Posterior cingulate gyrus (tissue), 11 donors: ENCODE measurements around the gene SAMD14.

ENCODE experiments used
- DNase-seq, 10 donors: peaks; one replicate each; pipeline versions ENCODE4 v3.0.0 to v3.0.0-alpha.2; 2020 to 2021; ENCODE audit warnings: mixed read lengths in 3 of 10
- intact Hi-C: fragments of 100-400 bp; cut with DNase I; formaldehyde crosslinking; loops from one replicate; pipeline ENCODE4 v1.15.1; 2023

SAMD14 gene

GRCh38 chr17:50136096-50136687 lies 6.2 kb upstream of the SAMD14 start:
- intact Hi-C loops: loop anchor here (10.0 kb wide), 1 partner anchor 159 kb away; no protein-coding TSS in a partner anchor
- DNase-seq: no peak

DNA sequence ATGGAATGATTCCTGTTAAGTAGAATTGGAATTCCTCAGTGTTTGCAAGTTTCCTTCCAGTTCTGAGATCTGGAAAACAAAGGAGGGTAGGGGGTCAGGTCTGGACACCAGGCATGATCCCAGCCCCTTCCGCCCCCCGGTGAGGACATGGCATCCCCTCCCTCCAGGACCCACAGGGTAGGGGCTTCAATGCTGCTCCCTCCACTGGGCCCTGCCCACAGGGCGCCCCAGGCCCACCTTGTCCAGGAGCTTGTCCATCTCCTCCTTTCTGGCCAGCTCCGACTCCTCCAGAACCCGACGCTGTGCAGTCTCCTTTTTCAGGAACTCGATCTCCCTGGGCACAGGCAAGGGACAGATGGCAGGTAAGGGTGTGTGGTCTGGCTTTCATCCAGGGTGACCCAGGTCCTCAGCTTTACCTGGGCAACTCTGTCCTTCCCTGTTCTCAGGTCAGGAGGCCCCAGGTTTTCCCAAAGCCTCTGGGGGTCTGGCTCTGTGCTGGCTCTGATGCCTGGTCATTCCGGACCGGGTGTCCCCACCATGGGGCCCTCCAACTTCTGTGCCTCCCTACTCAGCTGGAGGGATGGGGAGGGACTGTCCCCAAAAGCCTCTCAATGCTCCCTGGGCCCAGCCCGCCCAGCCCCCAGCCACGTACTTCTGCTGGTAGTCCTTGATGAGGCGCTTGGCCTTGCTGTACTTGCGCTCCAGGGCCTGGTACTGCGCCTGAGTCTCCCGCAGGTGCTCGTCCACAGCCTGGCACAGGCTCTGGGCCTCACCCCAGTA lies 5.5 kb upstream of the SAMD14 start:
- intact Hi-C loops: loop anchor here (10.0 kb wide), 1 partner anchor 159 kb away; no protein-coding TSS in a partner anchor

GRCh38 chr17:50134206-50135110 lies 4.5 kb upstream of the SAMD14 start:
- intact Hi-C loops: loop anchor here (10.0 kb wide), 1 partner anchor 160 kb away; no protein-coding TSS in a partner anchor
- DNase-seq: peak in 1 of 10 donors; percentile 61

More for the DNA sequence above, 5.5 kb upstream of the SAMD14 start:
- DNase-seq: no peak

DNA sequence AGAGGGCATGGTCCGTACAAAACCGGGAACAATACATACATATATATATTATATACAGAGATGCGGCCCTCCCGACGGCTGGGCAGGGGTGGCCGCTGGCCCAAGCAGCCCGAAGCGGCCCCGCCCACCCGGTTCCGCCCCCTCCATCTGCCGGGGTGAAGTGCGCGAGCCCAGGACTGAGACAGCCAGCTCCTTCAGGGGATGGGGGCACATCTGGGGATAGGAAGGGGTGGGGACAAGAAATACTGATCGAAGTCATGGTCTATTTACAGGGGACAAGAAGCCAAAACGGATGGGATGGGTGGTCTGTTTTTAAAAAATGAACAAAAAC lies 3.8 kb upstream of the SAMD14 start:
- intact Hi-C loops: loop anchor here (10.0 kb wide), 1 partner anchor 161 kb away; no protein-coding TSS in a partner anchor
- no peak for DNase-seq

GRCh38 chr17:50133028-50133768 lies 3.2 kb upstream of the SAMD14 start:
- intact Hi-C loops: loop anchor here (10.0 kb wide), 1 partner anchor 162 kb away; no protein-coding TSS in a partner anchor

DNA sequence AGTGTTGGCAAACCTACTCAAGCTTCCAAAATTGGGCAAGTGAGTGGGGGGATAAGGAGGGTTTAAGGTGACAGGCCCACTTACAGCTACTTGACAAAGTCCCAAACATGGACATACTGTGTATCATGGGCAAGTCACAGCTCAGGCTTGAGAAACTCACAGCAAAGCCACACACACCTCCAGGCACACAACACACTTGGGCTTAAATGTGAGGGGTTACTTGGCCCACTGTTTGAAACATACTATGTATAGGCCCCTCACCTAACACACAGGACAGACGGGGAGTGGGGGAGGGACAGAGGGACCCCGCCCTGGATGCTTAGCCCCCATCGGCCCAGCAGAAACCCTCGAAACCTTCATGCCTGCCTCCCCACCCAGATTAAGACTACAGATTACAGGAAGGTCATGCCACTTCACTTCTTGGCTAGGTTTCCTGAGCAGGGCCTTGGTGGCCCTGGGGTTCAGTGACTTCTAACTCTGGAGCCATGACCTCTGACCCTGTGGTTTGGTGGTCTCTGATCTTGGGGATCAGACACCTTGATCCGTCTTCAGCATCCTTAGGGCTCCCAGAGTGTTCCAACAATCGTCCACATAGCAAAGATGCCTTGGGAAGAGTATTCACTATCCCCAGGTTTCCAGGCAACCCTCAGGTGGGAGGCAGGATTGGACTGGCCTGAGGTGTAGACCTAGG lies 2.3 kb upstream of the SAMD14 start:
- intact Hi-C loops: loop anchor here (10.0 kb wide), 1 partner anchor 163 kb away; no protein-coding TSS in a partner anchor
- DNase-seq: no peak

More at GRCh38 chr17:50133028-50133768, 3.2 kb upstream of the SAMD14 start:
- DNase-seq: peak in 1 of 10 donors; percentile 85

DNA sequence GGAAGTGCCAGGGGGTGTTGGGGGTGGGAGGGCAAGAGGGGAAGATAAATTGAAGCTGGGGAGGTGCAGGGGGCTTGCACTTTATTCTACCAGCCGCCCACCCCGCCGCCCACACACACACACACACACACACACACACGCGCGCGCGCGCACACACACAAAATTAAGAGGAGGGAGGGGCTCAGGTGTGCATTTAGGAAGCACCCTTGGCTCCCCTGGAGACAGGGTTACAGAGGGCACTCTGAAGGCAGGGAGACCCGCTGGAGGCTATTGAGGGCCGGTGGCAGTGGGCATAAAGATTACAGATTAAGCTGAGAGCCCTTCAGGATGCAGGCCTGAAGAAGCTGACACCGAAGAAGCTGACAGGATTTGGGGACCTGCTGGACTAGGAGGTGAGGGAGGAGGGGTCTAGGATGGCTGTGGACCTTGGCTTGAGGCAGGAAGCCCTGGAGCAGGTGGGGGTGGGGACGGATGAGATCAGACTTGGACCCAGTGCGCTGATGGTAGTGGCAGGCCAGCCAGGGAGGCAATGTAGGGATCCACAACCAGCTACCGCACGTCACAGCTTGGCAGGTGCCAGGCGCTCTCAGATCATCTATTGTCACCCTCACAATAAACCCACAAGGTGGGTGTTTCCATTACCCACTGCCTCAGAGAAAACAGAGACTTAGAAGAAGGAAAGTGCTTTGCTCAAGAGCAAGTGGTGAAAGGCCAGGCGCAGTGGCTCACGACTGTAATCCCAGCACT lies 772 bp upstream of the SAMD14 start:
- no peak for DNase-seq
- intact Hi-C loops: loop anchor here (10.0 kb wide), 1 partner anchor 164 kb away; no protein-coding TSS in a partner anchor

GRCh38 chr17:50129353-50129727 lies 620 bp downstream of the SAMD14 start:
- DNase-seq: peak in 1 of 10 donors; percentile 79
- intact Hi-C loops: no loop called here

- DNase-seq: peak in 1 of 10 donors; percentile 84
- intact Hi-C loops: no loop called here
Measured at GRCh38 chr17:50128441-50129352, 1.3 kb downstream of the SAMD14 start.

- intact Hi-C loops: no loop called here
- DNase-seq: no peak
Measured at GRCh38 chr17:50127697-50128361, 2.1 kb downstream of the SAMD14 start.

DNA sequence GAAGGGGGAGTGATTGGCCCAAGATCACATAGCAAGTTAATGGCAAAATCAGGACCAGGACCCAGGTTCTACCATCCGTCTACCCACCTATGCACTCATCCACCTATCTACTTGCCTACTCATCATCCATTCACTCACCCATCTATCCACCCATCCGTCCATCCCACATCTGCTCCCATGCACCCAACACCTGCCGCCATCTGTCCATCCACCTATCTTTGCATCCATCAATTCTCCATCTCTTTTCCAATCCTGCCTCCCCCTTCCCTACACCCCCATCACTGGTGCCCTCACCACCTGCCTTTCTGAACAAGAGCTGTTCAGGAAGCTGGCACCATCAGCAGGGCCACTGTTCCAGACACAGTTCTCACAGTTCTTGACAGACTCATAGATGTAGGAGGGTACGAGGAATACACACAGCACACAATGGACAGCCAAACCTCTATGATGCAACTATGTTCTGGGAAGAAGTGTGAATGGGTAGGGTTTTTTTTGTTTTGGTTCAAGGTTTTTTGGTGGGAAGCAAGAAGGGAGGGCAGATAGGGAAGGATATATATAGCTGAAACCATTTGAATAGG lies 4.5 kb downstream of the SAMD14 start:
- DNase-seq: peak in 2 of 10 donors; percentile 57 to 91
- intact Hi-C loops: no loop called here

- peak in 2 of 10 donors; percentile 86 to 87 for DNase-seq
Measured at GRCh38 chr17:50123649-50124349, 6.2 kb downstream of the SAMD14 start.

GRCh38 chr17:50122945-50123344 lies 7.0 kb downstream of the SAMD14 start:
- DNase-seq: no peak

More at GRCh38 chr17:50123649-50124349, 6.2 kb downstream of the SAMD14 start:
- intact Hi-C loops: no loop called here

DNA sequence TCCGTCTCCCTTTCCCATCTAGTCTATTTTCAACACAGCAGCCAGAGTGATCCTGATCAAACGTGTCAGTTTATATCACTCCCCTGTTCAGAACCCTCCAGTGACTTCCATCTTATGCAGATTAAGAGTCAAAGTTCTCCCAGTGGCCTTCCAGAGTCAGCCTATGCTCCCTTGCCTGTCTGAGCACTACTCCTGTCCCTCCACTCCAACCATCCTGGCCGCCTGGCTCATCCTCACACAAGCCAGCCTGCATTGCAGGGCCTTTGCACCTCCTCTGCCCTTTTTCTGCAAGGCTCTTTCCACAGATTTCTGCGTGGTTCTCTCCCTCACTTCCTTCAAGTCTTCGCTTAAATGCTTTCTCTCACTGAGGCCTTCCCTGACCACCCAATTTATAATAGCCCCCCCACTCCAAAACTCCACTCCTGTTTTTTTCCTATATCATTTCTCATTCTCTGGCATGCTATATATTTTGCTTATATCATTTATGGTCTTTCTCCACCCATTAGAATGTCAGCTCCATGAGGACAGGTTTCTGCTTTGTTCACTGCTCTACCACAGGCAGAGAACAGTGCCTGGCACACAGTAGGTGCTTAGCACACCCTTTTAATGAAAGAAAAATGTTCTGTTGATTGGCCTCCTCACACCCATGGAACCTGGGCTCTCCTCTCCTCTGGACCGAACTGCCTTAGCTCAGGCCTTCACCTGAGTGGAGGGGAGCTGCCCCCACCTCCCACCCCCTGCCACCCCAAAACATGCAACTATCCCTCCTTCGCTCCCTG lies 9.3 kb downstream of the SAMD14 start:
- no peak for DNase-seq
- intact Hi-C loops: no loop called here

More at GRCh38 chr17:50122945-50123344, 7.0 kb downstream of the SAMD14 start:
- intact Hi-C loops: no loop called here

- DNase-seq: no peak
- intact Hi-C loops: no loop called here
Measured at GRCh38 chr17:50118828-50119218, 11.1 kb downstream of the SAMD14 start.
